ENCODE results near the gene SPAG4. TPM values are rescaled to one million over a fixed set of nuclear protein-coding genes. Genes with fewer than 3 reads are reported as not detected.

Gene SPAG4
- total RNA-seq, 1 donor from 2014 or later, result 13.8 TPM

GRCh38 chr20:35621560-35621946 lies 5.9 kb downstream of the SPAG4 start:
- no peak for DNase-seq (ENCODE audit: low read depth)

GRCh38 chr20:35625584-35626385 lies 10.2 kb downstream of the SPAG4 start:
- no peak for DNase-seq (ENCODE audit: low read depth)

- no peak for DNase-seq (ENCODE audit: low read depth)
Observed at GRCh38 chr20:35626386-35627001, 10.9 kb downstream of the SPAG4 start.

- no peak for DNase-seq (ENCODE audit: low read depth)
Observed at GRCh38 chr20:35627121-35627520, 11.5 kb downstream of the SPAG4 start.

GRCh38 chr20:35629427-35630145 lies 14.0 kb downstream of the SPAG4 start:
- no peak for DNase-seq (ENCODE audit: low read depth)

GRCh38 chr20:35630636-35631035 lies 15.0 kb downstream of the SPAG4 start:
- DNase-seq (ENCODE audit: low read depth), result no peak

GRCh38 chr20:35632539-35633115 lies 17.0 kb downstream of the SPAG4 start:
- no peak for DNase-seq (ENCODE audit: low read depth)

- no peak for DNase-seq (ENCODE audit: low read depth)
Observed at GRCh38 chr20:35635652-35636051, 20.0 kb downstream of the SPAG4 start.

- no peak for DNase-seq (ENCODE audit: low read depth)
Observed at GRCh38 chr20:35636095-35636494, 20.5 kb downstream of the SPAG4 start.

- no peak for DNase-seq (ENCODE audit: low read depth)
Observed at GRCh38 chr20:35637276-35637675, 21.6 kb downstream of the SPAG4 start.

GRCh38 chr20:35638751-35639150 lies 23.1 kb downstream of the SPAG4 start:
- no peak for DNase-seq (ENCODE audit: low read depth)

- DNase-seq (ENCODE audit: low read depth), result no peak
Observed at GRCh38 chr20:35640724-35641123, 25.1 kb downstream of the SPAG4 start.

GRCh38 chr20:35641743-35642142 lies 26.1 kb downstream of the SPAG4 start:
- no peak for DNase-seq (ENCODE audit: low read depth)

- no peak for DNase-seq (ENCODE audit: low read depth)
Observed at GRCh38 chr20:35643045-35643444, 27.4 kb downstream of the SPAG4 start.

- no peak for DNase-seq (ENCODE audit: low read depth)
Observed at GRCh38 chr20:35644806-35645205, 29.2 kb downstream of the SPAG4 start.

GRCh38 chr20:35648836-35649235 lies 33.2 kb downstream of the SPAG4 start:
- DNase-seq (ENCODE audit: low read depth), result no peak

GRCh38 chr20:35650632-35651031 lies 35.0 kb downstream of the SPAG4 start:
- DNase-seq (ENCODE audit: low read depth), result no peak

GRCh38 chr20:35651958-35652357 lies 36.3 kb downstream of the SPAG4 start:
- DNase-seq (ENCODE audit: low read depth), result no peak

- DNase-seq (ENCODE audit: low read depth), result no peak
Observed at GRCh38 chr20:35652641-35653429, 37.2 kb downstream of the SPAG4 start.

GRCh38 chr20:35653430-35653734 lies 37.8 kb downstream of the SPAG4 start:
- no peak for DNase-seq (ENCODE audit: low read depth)

- no peak for DNase-seq (ENCODE audit: low read depth)
Observed at GRCh38 chr20:35653893-35654292, 38.3 kb downstream of the SPAG4 start.

GRCh38 chr20:35654415-35654814 lies 38.8 kb downstream of the SPAG4 start:
- no peak for DNase-seq (ENCODE audit: low read depth)
